T-helper 2 cell treated with Interferon-gamma antibody and Interleukin-4, amounts not matched to agents 100 ng/mL and 5 ng/mL, for 36 hours (primary cell): ENCODE data around the gene DUSP23. TPM values are rescaled to one million over a fixed set of nuclear protein-coding genes. Genes with fewer than 3 reads are reported as not detected.

Experiments
- intact Hi-C: fragments of 100-400 bp; cut with micrococcal nuclease; formaldehyde crosslinking; loops from one replicate; pipeline ENCODE4 v1.15.1; 2023
- total RNA-seq: library from RNA; stranded (reverse); gene quantifications from 2 replicates; pipeline ENCODE4 v1.2.3, GENCODE V29; 2022

The DUSP23 gene
- total RNA-seq, 1 donor from 2014 or later = 20.9 TPM

DNA sequence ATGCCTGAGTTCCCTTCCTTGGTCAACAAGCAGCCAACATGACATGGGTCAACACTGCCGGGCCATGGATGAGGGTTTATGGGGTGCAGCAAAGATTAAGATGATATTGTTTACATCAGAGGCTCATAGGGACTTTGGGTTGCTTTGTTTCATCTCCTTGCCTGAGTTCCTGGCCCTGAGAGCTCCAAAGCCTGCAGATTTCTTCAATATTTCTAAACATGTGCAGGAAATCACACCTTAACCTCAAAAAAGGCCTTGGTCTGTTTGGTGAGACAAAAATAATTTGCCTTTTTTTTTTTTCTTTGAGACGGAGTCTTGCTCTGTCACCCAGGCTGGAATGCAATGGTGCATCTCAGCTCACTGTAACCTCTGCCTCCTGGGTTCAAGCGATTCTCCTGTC lies 46.8 kb downstream of the DUSP23 start:
- intact Hi-C loops = no loop called here

DNA sequence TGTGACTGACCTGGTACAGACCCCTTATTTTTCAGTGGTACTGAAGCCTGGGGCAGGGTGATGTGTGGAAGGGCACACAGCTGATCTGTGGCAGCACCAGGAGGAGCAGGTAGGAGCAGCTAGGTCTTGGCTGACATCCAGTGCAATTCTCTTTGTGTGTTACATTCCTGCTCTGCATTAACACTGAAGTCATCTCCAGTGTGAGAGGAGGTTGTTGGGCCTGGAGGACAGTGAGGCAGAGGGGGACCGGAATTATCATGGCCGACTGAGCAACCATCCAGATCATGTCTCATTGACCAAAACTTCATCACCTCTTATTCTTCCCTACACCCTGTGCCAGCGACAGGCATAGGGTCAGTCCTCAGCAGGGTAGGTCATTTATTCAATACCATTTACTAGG lies 47.4 kb downstream of the DUSP23 start:
- intact Hi-C loops = no loop called here

DNA sequence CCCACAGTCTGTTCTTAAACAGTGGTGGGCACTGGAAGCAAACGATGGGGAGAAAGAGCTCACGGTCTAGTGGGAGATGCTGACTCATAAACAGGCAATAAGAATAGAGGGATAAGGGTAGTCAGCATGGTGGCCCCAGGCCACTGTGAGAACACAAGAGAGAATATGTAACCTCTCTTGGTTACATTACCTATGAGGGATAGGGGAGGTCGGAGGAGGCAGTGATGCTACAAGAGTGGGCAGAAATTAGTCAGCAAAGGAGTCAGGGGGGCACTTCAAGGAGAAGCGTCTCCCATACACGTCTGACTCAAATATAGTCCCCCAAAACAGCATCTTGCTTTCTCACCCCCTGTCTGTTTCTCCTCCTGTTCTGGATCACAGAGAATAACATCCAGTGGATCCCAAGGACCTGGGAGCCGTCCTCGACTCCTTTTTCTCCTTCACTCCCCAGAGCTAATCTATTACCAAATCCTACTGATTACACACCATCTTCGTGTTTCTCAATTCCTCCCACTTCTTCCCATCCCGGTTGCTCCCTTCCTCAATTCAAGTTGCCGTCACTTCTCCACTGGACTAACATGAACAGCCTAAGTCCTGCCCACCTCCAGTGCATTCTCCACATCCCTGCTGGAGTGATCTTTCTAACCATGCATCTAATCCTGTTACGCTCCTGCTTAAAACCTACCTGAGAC lies 48.0 kb downstream of the DUSP23 start:
- intact Hi-C loops = no loop called here

DNA sequence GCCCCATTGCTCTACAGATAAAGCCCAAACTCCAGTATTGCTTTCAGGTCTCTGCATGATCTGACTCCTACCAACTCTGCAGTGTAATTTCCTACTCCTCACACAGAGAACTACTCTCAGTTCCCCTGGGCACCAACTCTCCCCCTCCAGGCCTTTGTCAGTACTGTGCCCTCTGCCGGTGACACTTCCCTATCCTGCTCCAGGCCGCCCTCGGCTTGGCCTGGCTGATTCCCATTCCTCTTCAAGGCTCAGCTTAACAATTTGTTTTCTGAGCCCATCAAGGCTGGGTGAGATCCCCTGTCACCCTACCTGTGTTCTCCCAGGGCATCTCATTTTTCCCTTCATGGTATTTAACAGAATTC lies 48.5 kb downstream of the DUSP23 start:
- intact Hi-C loops = no loop called here

DNA sequence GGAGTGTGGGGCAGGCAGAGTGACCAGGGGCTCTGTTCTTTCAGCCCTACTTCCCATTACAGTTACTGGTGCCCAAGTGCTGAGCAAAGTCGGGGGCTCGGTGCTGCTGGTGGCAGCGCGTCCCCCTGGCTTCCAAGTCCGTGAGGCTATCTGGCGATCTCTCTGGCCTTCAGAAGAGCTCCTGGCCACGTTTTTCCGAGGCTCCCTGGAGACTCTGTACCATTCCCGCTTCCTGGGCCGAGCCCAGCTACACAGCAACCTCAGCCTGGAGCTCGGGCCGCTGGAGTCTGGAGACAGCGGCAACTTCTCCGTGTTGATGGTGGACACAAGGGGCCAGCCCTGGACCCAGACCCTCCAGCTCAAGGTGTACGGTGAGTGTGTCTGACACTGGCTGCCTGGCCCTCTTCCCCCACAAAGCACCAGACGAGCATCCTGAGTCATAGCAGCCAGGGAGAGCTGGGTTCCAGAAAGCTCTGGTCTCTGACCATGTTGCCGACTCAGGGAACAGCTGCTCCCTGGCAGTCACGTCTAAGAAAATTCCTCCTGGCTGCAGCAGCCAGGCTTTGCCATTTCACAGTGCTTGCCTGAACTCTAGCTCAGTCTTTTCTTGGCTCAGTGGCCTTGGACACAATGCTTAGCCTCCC lies 49.2 kb downstream of the DUSP23 start:
- intact Hi-C loops = no loop called here

DNA sequence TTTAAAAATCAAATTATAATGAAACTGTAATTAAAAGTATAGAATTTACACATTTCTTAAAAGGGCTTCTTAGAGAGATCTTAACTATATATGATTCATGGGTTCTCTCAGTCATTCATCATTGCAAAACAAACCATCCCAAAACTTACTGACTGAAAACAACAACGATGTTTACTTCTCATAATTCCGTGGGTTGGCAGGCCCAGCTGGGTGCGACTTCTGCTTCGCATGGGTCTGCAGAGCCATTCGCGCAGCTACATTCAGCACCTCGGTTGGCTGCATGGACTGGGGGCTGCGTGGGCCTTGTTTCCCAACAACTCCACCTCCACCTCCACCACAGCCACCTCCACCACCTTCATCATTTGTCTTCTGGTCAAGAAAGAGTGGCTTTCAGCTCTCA lies 50.0 kb downstream of the DUSP23 start:
- intact Hi-C loops = no loop called here

DNA sequence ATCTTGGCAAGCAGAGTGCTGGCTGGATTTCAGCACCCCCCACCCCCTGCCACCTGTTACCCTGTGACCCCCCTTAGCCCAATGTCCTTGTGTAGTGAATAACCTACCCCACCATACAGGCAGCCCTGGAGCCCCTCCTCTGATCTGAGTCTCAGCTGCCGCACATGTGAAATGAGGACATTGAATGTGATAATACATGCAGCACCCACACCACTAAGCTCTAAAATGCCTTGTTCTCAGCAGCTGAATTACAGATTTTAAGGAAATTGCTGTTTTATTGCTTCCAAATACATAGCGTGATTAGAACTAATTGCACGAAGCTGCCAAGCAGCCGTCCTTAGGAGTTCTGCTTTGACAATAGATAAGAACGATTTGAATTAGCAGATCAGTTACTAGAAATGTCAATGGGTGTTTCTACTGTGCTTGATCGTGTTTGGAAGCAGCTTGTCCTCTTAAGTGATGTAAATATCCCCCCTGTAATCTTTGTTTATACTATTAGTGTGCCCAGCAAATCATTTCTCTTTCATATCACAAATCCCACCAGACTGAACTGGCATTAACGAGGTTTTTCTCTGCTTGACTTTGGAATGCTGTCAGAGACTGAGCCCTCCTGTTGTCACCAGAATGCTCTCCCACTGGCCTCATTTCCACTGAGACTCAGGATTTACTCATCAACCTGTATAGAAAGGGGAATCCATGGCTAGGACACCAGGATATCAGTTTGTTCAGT lies 50.8 kb downstream of the DUSP23 start:
- intact Hi-C loops = no loop called here

Other genes starting within 250 kb of the DUSP23 start
- gene OR10J5, start 245.0 kb upstream of the DUSP23 start, total RNA-seq = not detected in 2 replicates
- gene APCS, start 193.1 kb upstream of the DUSP23 start, total RNA-seq = not detected in 2 replicates
- not detected in 2 replicates for gene CRP, start 66.4 kb upstream of the DUSP23 start, total RNA-seq
- gene FCRL6, start 21.4 kb downstream of the DUSP23 start, total RNA-seq = 0.25 TPM in 1 of 2 replicates, not detected in the other
- 0.68 and 1.1 TPM in 2 replicates for gene SLAMF8, start 45.9 kb downstream of the DUSP23 start, total RNA-seq
- not detected in 2 replicates for gene VSIG8, start 81.7 kb downstream of the DUSP23 start, total RNA-seq
- 0.57 and 0.98 TPM in 2 replicates for gene CFAP45, start 119.2 kb downstream of the DUSP23 start, total RNA-seq
- 542 and 547 TPM in 2 replicates for gene TAGLN2, start 144.5 kb downstream of the DUSP23 start, total RNA-seq
- 0.09 TPM in 1 of 2 replicates, not detected in the other for gene IGSF9, start 164.7 kb downstream of the DUSP23 start, total RNA-seq
- not detected in 2 replicates for gene SLAMF9, start 173.3 kb downstream of the DUSP23 start, total RNA-seq